ENCODE data around the gene RAC3. TPM values are rescaled to one million over a fixed set of nuclear protein-coding genes. Genes with fewer than 3 reads are reported as not detected.

Gene RAC3
- total RNA-seq, 1 donor from 2014 or later = 41.3 TPM

DNA sequence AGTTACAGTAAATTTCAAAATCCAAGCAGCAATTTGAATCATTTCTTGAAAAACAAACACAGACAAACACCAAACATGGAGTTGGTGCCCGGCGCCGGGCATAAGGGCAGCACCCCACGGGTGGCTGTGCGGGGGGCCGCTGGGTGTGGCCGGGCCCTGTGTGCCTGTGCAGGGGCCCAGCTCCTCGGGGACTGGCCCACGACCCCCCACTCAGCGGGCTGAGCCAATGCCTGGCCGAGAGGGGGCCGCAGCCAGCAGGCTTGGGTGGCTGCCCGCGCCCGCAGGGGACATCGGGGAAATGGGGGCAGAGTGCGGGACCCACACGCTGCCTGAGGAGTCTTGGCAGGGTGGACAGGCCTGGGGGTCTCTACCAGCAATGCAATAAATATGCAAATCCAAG lies 47.0 kb downstream of the RAC3 start:
- FAIRE-seq (no peak), DNase-seq (ENCODE audit: low read depth) (no peak)
- Histone ChIP-seq H3K9me3 (ENCODE audit: insufficient read depth, low read depth, low read length) (no peaks in the 10 kb centered on the region), H3K4me2 (ENCODE audit: low read length) (no peak overlapping the region), H3K4me3 (ENCODE audit: insufficient read depth, low read depth, low read length) (no peak overlapping the region), H3K27me3 (ENCODE audit: insufficient read depth, low read length) (no peaks in the 10 kb centered on the region), H3K79me2 (ENCODE audit: insufficient read depth, low read length) (no peaks in the 10 kb centered on the region), H3K36me3 (ENCODE audit: insufficient read depth, low read length) (no peaks in the 10 kb centered on the region), H3K27ac (ENCODE audit: low read depth, low read length) (no peak overlapping the region), H2AFZ (ENCODE audit: low read depth, low read length) (no peak overlapping the region), H3K4me1 (ENCODE audit: insufficient read depth, low read length) (no peaks in the 10 kb centered on the region), H4K20me1 (ENCODE audit: insufficient read depth, low read length) (peaks cover 42% of the 10 kb centered on the region), H3K9ac (ENCODE audit: low read length) (no peak overlapping the region)
- H3K27me3 Mint-ChIP-seq (ENCODE audit: low read depth, unreplicated experiment) = peaks cover 2% of the 10 kb centered on the region
- no peaks in the 10 kb centered on the region for H3K9me3 Mint-ChIP-seq (ENCODE audit: unreplicated experiment)
- no peaks in the 10 kb centered on the region for H3K4me1 Mint-ChIP-seq (ENCODE audit: low read depth, unreplicated experiment)
- no peak overlapping the region for H3K4me3 Mint-ChIP-seq (ENCODE audit: unreplicated experiment)
- peaks cover 2% of the 10 kb centered on the region for H3K36me3 Mint-ChIP-seq (ENCODE audit: low read depth, unreplicated experiment)
- H3K27ac Mint-ChIP-seq (ENCODE audit: unreplicated experiment) = no peak overlapping the region
- TF ChIP-seq EZH2 (IDR thresholded peaks at IDR 0.05; ENCODE audit: insufficient read depth, low read length) = no peak
- TF ChIP-seq, protein P1, sequence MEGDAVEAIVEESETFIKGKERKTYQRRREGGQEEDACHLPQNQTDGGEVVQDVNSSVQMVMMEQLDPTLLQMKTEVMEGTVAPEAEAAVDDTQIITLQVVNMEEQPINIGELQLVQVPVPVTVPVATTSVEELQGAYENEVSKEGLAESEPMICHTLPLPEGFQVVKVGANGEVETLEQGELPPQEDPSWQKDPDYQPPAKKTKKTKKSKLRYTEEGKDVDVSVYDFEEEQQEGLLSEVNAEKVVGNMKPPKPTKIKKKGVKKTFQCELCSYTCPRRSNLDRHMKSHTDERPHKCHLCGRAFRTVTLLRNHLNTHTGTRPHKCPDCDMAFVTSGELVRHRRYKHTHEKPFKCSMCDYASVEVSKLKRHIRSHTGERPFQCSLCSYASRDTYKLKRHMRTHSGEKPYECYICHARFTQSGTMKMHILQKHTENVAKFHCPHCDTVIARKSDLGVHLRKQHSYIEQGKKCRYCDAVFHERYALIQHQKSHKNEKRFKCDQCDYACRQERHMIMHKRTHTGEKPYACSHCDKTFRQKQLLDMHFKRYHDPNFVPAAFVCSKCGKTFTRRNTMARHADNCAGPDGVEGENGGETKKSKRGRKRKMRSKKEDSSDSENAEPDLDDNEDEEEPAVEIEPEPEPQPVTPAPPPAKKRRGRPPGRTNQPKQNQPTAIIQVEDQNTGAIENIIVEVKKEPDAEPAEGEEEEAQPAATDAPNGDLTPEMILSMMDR (IDR thresholded peaks at IDR 0.05; ENCODE audit: insufficient read depth, low read depth, low read length) = no peak

GRCh38 chr17:82079001-82079677 lies 47.7 kb downstream of the RAC3 start:
- H3K4me1 Mint-ChIP-seq (ENCODE audit: low read depth, unreplicated experiment) = no peaks in the 10 kb centered on the region
- Histone ChIP-seq H3K27ac (ENCODE audit: low read depth, low read length) (no peak overlapping the region), H2AFZ (ENCODE audit: low read depth, low read length) (no peak overlapping the region), H3K4me2 (ENCODE audit: low read length) (no peak overlapping the region), H3K79me2 (ENCODE audit: insufficient read depth, low read length) (no peaks in the 10 kb centered on the region), H4K20me1 (ENCODE audit: insufficient read depth, low read length) (peaks cover 47% of the 10 kb centered on the region), H3K4me3 (ENCODE audit: insufficient read depth, low read depth, low read length) (no peak overlapping the region), H3K4me1 (ENCODE audit: insufficient read depth, low read length) (no peaks in the 10 kb centered on the region), H3K36me3 (ENCODE audit: insufficient read depth, low read length) (no peaks in the 10 kb centered on the region), H3K9ac (ENCODE audit: low read length) (no peak overlapping the region), H3K9me3 (ENCODE audit: insufficient read depth, low read depth, low read length) (no peaks in the 10 kb centered on the region), H3K27me3 (ENCODE audit: insufficient read depth, low read length) (no peaks in the 10 kb centered on the region)
- TF ChIP-seq, protein P1 (IDR thresholded peaks at IDR 0.05; ENCODE audit: insufficient read depth, low read depth, low read length) = no peak
- TF ChIP-seq EZH2 (IDR thresholded peaks at IDR 0.05; ENCODE audit: insufficient read depth, low read length) = no peak
- no peaks in the 10 kb centered on the region for H3K9me3 Mint-ChIP-seq (ENCODE audit: unreplicated experiment)
- H3K4me3 Mint-ChIP-seq (ENCODE audit: unreplicated experiment) = no peak overlapping the region
- H3K36me3 Mint-ChIP-seq (ENCODE audit: low read depth, unreplicated experiment) = peaks cover 2% of the 10 kb centered on the region
- FAIRE-seq (no peak), DNase-seq (ENCODE audit: low read depth) (no peak)
- no peak overlapping the region for H3K27ac Mint-ChIP-seq (ENCODE audit: unreplicated experiment)
- H3K27me3 Mint-ChIP-seq (ENCODE audit: low read depth, unreplicated experiment) = no peaks in the 10 kb centered on the region

DNA sequence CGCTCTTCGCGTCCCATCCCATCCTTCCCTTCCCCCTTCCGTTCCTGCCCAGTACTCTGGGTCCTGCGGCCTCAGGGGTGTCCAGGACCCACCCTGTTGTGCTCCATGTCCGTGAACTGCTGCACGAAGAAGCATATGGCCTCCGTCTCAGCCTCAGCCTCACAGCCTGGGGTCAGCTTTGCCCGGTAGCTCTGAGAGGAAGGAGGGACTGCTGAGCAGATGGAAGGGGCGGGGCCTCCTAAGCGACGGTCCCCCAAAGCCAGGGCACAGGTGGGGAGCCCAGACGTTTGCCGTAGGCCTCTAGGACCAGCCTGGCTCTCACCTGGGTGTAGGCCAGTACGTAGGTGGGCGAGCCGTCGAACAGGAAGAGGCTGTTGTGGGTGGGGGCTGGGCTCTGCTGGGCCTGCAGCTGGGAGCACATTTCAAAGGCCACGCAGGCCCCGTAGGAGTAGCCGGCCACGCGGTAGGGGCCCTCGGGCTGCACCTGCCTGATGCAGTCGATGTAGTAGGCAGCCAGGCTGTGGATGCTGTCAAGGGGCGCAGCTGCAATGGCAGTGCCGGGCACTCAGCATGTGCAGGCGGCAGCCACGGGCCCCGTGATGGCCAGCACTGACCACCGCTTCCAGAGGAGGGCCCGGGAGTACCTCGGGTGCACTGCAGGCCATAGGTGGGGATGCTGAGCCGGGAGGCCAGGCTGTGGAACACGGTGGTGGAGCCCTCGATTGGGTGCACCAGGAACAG lies 48.7 kb downstream of the RAC3 start:
- Mint-ChIP-seq H3K36me3 (ENCODE audit: low read depth, unreplicated experiment) (peaks cover 2% of the 10 kb centered on the region), H3K4me1 (ENCODE audit: low read depth, unreplicated experiment) (no peaks in the 10 kb centered on the region), H3K4me3 (ENCODE audit: unreplicated experiment) (no peak overlapping the region), H3K27ac (ENCODE audit: unreplicated experiment) (no peak overlapping the region), H3K9me3 (ENCODE audit: unreplicated experiment) (no peaks in the 10 kb centered on the region), H3K27me3 (ENCODE audit: low read depth, unreplicated experiment) (no peaks in the 10 kb centered on the region)
- no peak overlapping the region for H3K4me2 ChIP-seq (ENCODE audit: low read length)
- no peaks in the 10 kb centered on the region for H3K9me3 ChIP-seq (ENCODE audit: insufficient read depth, low read depth, low read length)
- no peak overlapping the region for H3K9ac ChIP-seq (ENCODE audit: low read length)
- no peak for TF ChIP-seq EZH2 (IDR thresholded peaks at IDR 0.05; ENCODE audit: insufficient read depth, low read length)
- TF ChIP-seq, protein P1 (IDR thresholded peaks at IDR 0.05; ENCODE audit: insufficient read depth, low read depth, low read length) = no peak
- H2AFZ ChIP-seq (ENCODE audit: low read depth, low read length) = no peak overlapping the region
- no peak for DNase-seq (ENCODE audit: low read depth)
- no peak overlapping the region for H3K4me3 ChIP-seq (ENCODE audit: insufficient read depth, low read depth, low read length)
- H3K36me3 ChIP-seq (ENCODE audit: insufficient read depth, low read length) = no peaks in the 10 kb centered on the region
- H3K4me1 ChIP-seq (ENCODE audit: insufficient read depth, low read length) = no peaks in the 10 kb centered on the region
- H3K27me3 ChIP-seq (ENCODE audit: insufficient read depth, low read length) = no peaks in the 10 kb centered on the region
- no peaks in the 10 kb centered on the region for H3K79me2 ChIP-seq (ENCODE audit: insufficient read depth, low read length)
- no peak overlapping the region for H3K27ac ChIP-seq (ENCODE audit: low read depth, low read length)
- no peak for FAIRE-seq
- peaks cover 52% of the 10 kb centered on the region for H4K20me1 ChIP-seq (ENCODE audit: insufficient read depth, low read length)

Data from astrocyte (in vitro differentiated cells and primary cell).